Activated T-cell treated with anti-CD3 and anti-CD28 coated beads, Interleukin-2, amount 50 U/mL, for 48 hours (primary cell): ENCODE results near the gene FAM83E.
"Not testable (repeated sequence)": the region's sequence is repeated elsewhere in the genome, so short reads cannot be mapped to it uniquely, and the experiment has no call there.

ENCODE experiments used
- DNase-seq, 2 experiments: peaks; one replicate each; pipeline ENCODE4 v3.0.0-alpha.2; 2020

The FAM83E gene

DNA sequence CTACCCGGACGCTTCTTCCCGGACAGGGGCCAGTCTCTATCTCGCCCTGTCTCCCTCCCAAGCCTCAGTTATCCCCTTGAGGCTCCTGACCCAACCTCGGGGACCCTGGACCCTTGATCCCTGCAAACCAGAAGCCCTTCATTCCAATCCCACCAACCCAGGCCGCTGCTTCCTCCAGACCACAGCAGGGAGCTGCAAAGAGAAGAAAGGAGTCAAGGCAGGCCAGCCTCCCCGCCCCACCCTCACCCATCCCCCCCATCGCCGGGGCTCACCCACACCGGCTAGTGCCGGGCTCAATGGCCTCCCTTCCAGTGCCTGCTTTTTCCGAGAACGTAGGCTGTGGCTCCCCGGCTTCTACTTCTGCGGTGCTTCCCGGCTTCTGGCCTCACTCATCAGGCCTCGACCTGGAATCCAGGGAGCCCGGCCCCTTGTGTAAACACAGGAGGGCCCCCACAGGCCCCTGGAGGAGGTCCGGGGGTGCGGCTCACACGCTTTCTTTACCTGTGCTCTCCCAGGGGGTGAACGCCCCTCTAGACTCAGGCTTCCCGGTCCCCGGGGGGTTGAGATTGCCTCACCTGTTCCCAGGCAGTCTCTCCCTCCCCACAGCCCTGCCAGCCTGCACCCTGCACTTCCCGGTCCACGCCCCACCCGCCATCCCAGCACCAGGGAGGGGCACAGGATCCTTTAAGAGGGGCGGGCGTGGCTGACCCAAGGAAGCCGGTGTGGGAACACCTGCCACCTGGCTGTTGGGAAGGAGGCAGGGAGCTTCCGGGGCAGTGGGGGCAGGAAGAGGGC lies at the start of gene FAM83E:
Gene FAM83E (minus strand): TSS at position 641 of the 795 bp plus-strand sequence. CDS start 1,704 bp downstream, outside the sequence.
- peak; percentile 64 to 65 for DNase-seq

DNA sequence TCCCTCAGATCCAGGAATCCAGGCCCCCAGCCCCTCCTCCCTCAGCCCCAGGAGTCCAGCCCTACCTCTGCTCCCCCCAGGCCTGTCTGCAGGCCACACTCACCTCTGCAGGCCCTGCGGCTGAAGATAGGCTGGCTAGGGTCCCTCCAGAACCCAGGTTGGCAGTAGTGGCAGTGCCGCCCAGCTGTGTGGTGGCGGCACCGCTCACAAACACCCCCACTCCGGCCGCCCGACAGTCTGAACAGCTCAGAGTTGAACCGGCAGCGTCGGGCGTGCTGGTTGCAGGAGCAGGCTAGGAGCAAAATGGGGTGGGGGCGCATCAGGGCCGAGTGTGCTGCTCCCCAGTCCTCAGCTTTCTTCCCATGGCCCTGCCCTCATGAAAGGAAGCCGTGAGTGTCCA lies 49.6 kb upstream of the FAM83E start:
- no peak for DNase-seq

DNA sequence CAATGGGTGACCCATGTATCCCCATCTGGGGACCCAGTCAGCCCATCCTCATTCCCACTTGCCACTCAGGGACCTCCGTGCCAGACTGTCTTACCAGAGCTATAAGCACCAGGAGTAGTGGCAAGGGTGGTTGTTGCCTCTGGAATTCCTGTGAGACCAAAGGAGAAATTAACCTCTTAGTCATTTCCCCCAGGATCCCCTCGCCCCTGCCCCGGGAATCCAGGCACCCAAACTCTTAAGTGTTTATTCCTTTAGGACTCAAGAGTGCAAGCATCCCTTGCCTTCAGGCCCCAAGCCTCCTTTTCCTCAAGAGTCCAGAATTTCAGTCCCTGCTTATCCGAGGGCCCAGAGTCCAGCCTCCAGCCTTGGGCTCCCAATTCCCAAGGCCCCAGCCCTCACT lies 48.8 kb upstream of the FAM83E start:
- DNase-seq: no peak

DNA sequence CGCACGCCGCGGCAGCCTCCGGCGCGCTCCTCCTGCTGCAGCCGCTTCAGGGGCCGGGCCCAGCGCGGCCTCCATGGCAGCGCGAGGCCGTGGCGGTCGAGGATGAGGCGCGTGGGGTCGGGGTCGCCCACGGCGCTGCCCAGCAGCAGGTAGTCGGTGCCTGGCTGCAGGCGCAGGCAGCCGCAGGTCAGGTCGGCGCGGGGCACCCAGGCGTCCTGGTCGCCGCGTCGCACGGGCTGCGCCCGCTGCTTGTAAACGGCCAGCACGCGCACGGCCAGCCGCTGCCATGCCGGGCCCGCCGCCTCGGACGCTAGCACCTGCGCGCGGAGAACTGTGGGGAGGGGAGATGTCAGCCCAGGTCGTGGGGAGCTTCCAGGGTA lies 46.8 kb upstream of the FAM83E start:
- DNase-seq: no peak

DNA sequence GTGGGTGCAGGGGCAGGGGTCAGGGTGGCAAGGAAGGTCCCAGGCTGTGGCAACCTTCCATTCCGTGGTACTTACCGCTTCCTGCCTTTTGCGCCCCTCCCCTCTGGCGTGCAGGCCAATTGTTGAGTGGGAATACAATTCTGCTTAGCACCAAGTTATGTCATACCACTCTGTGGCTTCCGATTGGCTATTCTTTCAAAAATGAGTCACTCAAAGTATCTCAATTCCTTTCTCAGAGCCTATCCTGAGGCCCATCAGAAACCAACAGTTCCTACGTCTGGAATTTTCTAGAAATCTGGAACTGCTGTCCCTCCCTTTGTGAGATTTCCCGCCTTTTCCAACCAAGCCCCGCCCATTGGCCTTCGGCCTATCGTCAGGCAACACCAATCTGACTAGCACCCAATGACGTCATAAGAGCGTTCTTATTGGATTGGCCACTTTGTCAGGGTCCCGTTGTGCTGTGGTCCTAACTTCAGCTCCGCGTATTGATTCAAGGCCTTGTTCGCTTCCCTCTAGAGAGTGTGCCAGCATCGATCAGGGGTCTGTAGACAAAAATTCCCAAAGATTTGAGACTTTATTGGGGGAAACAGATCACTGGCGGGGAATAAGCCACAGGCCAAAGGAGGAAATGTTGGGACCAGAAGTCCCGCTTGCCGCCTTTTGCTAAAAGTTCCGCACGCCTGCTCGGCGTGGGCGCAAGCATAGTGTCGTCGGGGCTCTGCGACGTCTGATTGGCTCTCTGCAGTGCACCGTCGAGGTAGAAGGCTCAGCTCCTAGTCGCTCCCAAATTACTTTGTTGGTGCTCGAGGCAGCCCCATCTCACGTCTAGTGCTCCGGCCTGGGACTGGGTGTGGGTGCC lies 46.2 kb upstream of the FAM83E start:
- peak; percentile 90 to 91 for DNase-seq

DNA sequence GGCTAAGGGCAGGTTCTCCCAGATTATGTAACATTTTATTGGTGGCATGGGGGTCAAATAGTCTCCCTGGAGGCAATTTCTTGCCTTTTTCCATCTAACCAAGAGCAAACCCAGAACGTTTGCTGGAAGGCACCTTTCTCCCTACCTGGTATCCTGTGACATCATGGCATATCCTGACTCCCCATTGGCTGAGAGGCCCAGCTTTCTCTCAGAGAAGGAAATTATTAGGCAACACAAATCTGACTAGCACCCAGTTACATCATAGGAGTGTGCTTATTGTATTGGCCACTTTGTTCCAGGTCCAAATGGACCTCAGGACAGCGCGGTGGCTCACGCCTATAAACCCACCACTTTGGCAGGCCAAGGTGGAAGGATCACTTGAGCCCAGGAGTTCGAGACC lies 44.9 kb upstream of the FAM83E start:
- DNase-seq: no peak

DNA sequence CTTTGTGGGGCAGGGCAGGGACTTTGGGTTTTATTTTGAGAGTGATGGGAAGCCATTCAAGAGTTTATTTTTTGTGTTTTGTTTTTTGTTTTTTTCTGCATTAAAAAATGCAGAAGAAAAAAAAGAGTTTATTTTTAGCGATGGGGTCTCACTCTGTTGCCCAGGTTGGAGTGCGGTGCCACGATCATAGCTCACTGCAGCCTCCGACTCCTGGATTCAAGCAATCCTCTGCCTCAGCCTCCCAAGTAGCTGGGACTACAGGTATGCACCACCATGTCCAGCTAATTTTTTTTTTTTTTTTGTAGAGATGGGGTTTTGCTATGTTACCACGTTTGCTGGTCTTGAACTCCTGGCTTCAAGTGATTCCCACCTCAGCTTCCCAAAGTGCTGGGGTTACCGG lies 43.6 kb upstream of the FAM83E start:
- DNase-seq: no peak

DNA sequence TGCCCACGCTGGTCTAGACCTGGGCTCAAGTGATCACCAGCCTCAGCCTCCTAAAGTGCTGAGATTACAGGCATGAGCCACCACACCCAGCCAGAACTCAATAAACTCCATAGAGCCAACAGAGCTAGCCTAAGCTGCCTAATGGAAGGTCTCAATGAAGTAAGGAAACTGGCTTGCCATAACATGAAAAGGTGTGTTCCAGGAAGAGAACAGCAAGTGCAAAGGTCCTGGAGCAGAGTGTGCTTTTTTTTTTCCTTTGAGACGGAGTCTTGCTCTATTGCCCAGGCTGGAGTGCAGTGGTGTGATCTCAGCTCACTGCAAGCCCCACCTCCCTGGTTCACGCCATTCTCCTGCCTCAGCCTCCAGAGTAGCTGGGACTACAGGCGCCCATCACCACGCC lies 43.0 kb upstream of the FAM83E start:
- not testable (repeated sequence) for DNase-seq

DNA sequence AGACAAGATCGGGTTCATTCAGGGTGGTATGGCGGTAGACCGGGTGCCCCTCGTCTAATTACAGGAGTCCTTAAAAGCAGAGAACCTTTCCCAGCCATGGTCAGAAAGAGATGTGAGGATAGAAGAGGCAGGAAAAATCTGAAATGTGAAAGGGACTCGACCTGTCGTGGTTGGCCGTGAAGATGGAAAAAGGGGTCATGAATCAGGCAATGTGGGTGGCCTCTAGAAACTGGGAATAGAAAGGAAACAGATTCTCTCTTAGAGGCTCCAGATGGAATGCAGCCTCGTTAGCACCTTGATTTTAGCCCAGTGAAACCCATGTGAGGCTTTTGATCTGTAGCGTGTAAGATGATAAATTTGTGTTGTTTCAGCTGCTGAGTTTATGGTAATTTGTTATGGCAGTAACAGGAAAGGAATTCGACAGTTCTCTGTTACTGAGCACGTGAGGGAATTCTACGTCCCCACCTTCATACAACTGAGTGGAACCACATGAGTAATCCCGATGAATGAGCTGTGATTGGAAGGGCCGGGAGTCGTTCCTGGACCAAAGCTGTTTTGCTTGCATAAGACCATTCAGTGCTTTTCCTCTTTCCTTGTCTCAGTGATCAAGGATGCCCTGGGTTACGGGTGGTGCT lies 42.1 kb upstream of the FAM83E start:
- DNase-seq: no peak

DNA sequence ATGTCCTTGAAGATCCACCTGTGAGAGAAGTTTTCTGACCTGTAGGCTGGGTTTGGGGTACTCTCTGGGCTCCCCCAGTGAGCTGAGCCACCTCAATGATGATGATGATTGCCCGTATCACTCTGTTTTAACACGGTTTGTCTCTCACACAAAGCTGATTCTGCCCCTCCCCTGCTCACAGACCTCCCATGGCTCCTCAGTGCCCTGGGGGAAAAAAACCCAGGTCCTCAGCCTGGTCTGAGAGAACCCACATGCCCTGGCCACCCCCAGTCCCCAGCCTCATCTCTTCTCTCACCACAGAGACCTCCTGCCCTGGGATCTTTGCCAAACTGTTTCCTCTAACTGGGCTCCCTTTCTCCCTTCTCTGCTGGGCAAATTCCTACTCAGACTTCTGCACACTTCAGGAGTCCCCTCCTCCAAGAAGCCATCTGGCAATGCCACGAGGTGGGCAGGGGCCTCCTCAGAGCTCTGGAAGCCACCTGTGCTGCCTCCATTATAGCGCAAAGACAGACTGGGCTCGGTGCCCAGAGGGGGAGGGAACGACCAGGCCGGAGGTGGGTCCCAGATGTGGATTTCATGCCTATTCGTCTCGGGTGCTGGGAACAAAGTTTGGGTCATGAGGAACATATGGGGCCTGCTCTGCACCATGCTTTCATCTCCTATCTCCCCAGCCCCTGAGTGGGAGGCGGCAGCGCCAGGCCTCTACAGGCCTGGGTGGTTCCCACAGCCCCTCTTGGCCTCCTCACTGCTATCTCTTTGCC lies 39.6 kb upstream of the FAM83E start:
- no peak for DNase-seq

DNA sequence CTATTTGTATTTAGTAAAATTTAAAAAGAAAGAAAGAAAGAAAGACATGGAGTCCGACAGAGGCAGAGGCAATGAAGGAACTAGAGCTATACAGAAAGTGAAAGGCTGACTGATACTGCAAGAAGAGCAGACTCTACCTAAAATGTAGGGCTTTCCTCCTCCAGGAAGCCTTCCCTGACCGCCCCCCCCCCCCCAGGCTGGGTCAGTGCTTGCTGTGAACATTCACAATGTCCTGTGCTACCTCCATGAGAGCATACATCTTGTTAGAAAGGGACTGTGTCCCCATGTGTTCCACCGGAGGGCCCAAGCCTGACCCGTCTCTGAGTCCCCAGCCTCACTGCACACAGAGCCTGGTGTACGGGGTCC lies 36.8 kb upstream of the FAM83E start:
- DNase-seq: no peak

DNA sequence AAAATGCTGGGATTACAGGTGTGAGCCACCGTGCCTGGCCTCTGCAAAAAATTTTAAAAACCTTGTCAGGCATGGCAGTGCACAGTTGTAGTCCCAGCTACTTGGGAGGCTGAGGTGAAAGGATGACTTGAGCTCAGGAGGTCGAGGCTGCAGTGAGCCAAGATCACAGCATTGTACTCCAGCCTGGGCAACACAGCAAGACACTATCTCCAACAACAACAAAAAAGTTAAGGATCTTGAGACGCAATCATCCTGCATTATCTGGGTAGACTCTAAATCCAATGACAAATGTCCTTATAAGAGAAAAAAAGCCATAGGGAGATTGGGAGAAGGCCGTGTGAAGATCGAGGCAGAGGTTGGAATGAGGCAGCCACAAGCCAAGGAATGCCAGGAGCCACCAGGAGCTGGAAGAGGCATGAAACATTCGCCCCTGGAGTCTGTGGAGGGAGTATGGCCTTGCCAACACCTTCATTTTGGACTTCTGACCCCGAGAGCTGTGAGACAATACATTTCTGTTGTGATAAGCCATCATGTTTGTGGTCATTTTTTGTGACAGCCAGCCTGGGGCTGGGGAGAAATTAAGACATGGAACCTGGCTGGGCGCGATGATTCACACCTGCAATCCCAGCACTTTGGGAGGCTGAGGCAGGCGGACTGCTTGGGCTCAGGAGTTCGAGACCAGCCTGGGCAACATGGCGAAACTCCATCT lies 36.3 kb upstream of the FAM83E start:
- DNase-seq: no peak

DNA sequence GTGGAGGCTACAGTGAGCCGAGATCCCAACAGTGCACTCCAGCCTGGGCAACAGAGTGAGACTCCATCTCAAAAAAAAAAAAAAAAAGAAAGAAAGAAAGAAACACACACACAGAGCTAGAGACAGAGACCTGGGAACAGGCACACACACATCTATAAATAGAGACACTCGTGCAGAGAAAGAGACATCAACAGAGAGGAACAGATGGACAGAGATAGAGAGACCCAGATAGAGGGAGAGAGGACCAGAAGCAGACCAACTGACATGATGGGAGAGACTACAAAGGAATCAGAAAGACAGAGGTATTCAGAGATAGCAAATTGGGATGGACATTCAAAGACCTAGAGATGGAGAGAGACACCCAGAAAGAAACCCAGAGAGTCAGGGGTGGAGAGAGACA lies 33.3 kb upstream of the FAM83E start:
- DNase-seq: no peak

DNA sequence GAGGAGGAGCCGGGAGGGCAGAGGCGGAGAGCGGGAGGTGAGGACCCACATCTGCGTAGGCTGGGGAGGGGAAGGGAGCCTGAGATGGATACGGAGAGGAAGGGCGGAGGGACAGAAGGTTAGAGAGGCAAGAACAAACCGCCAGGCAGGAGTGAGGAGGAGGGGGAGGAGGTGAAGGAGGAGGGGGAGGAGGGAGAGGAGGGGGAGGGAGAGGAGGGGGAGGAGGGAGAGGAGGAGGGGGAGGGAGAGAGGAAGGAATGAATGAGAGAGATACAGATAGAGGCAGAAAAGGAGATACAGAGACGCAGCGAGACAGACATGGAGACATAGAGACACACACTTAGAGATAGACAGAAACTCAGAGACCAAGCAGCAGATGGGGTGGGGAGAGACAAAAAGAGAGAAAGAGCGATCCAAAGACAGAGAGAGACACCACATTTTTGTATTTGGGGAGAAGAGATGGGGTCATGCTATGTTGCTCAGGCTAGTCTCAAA lies 31.9 kb upstream of the FAM83E start:
- DNase-seq: no peak

DNA sequence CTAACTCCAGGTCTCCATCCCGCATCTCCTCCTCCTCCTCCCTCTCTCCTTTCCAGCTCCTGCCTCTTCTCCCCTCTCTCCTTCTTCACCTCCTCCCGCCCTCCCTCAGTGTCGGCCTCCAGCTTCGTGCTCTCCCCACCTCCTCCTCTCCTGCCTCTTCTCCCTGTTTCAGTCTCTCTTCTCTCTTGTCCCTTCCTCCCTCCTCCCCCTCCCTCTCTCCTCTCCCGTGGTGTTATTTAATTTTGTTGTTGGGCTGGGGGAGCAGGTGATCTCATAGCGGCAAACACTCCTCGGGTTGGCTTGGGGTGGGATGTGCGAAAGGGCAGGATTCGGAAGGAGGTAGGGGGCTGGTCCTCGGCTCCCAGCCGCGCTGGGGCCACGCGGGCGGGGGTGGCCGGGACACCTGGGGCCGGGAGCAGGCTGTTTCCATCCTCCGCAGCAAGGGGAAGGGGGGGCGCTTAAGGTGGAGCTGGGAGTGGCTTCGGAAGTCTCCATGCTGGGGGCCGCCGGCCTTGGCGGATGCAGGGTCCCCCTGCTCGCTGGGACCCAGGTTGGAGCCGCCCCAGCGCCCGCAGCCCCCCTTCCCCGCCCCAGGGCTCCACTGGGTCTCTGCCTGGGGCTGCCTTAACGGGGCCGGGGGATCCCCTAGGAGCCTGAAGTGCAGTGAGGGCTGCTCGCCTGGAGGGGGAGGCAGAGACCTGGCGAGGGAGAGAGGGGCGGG lies 31.3 kb upstream of the FAM83E start, which contains the start of gene CA11:
Gene CA11 (minus strand): TSS at position 187 of the 721 bp plus-strand sequence. CDS start 555 bp downstream, outside the sequence.
- peak; percentile 96 for DNase-seq

DNA sequence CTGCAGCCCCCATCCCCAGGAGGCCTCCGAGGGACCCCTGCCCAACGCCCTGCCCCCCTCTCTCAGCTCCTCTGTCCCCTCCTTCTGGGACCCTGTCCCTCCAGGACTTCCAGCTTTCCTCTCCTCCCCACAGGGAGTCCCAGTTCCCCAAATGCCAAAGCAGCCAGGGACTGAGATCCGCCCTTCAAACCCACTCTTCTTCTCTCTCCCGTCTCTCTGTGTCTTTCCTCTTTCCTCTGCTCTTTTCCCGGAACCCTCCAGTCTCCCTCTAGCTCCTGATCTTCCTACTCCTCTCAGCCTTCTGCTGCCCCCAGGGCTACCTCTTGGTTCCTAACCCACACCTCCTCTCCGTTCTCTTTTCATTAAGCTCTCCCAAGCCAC lies 30.7 kb upstream of the FAM83E start:
- DNase-seq: peak in 1 of 2 experiments; percentile 53

DNA sequence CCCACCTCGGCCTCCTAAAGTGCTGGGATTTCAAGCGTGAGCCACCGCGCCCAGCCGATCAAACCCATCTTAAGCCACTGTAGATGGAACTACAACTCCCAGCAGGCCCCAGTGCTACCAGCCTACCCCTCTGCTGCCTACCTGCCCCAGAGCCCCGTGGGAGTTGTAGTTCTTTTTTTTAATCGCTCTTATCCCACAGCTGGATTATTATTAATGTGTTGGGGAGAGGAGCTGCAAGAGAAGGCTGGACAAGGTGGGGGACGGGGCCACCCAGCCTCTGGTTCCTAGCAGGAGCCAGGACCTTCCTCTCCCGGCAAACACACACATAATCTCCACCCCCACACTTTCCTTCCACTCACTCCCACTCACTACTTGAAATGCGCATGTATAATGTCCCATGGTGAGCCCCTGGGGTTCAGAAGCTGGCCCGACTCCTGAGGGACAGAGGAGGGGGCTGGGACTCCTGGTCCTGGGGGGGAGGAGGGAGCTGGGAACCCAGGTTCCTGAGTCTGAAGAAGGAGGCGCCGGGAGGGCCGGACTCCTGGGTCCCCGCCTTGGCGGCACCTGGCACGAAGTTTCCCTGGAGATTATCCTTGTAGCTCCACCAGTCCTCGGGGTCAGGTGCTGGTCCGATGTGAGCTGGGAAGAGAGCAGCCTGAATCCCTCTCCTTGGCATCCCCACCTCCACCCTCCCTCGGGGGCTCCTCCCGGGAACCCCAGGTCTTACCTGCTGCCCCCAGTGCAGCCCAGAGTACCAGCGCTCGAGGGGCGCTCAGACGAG lies 30.2 kb upstream of the FAM83E start:
- DNase-seq: peak; percentile 81 to 84

DNA sequence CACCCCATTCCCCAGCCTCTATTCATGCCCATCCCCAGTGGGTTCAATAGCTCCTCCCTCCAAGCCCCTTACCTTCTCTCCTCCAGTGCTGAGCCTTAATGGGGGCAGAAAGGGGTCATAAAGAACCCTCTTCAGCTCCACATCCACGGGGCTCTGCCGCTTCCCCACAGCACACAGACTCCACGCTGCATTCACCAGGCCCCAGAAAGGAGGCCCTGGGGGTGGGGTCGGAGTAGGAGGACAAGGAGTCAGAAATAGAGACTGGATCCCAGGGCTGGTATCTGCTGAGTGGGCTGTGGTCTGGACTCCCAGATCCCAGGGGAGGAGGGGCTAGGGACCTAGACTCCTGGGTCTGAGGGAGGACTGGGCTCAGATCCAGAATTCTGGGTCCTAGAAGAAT lies 29.5 kb upstream of the FAM83E start:
- DNase-seq: no peak

DNA sequence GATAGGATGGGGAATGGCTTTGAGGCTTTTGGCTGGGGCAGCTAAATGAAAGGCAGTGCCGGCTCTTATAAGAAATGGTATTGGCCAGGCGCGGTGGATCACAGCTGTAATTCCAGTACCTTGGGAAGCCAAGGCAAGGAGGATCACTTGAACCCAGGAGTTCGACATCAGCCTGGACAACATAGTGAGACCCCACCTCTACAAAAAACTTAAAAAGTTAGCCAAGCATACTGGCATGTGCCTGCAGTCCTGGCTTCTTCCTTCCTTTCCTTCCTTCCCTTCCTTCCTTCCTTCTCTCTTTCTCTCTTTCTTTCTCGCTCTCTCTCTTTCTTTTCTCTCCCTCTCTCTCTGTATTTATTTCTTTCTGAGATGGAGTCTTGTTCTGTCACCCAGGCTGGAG lies 28.0 kb upstream of the FAM83E start:
- DNase-seq: no peak

DNA sequence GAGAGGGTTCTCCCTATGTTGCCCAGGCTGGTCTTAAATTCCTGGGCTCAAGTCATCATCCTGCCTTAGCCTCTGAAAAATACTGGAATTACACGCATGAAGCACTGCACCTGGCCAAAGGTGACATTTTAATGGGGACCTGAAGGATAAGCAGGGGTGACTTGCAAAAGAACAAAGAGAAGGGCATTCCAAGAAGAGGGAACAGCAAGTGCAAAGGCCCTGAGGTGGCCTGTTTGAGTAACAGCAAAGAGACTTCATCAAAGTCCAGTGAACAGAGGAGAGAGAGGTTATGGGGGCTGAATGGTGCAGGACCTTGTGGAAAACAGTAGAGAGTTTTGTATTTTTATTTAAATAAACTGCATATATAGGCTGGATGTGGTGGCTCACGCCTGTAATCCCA lies 27.0 kb upstream of the FAM83E start:
- no peak for DNase-seq
